PC-3 (cell line): Measurements from ENCODE around the gene PHLDA3. TPM values are rescaled to one million over a fixed set of nuclear protein-coding genes. Genes with fewer than 3 reads are reported as not detected.

Experiments
- ATAC-seq: fragments of 200-7000 bp; cut with Tn5 transposase; 2 replicates; pipeline ENCODE4 v1.9.1; 2020; ENCODE audit warnings: mild to moderate bottlenecking, moderate library complexity
- BruUV-seq: library from RNA; stranded (reverse); fragments of 400-500 nt; replicated peaks from 2 replicates; lab custom pipeline; 2021; lab: Mats Ljungman, UMichigan
- CTCF ChIA-PET: fragments of 300-600 bp; sonication (Branson Sonifier 250); formaldehyde crosslinking; loops from one replicate; lab custom pipeline; 2022; ENCODE audit warnings: antibody characterized with exemption; lab: Charles Lee
- POLR2A ChIA-PET: fragments of 300-600 bp; sonication (Branson Sonifier 250); formaldehyde crosslinking; loops from one replicate; lab custom pipeline; 2022; ENCODE audit warnings: antibody characterized with exemption; ENCODE audit not compliant: unreplicated experiment; lab: Charles Lee
- DNase-seq: peaks from one replicate; pipeline ENCODE4 v3.0.0-alpha.2; 2015
- H2AFZ ChIP-seq: fragments of 300-600 bp; sonication (generic); 2 replicates; pipeline ENCODE4 v1.6.0; 2016; ENCODE audit warnings: antibody characterized with exemption, low read length
- H3F3A ChIP-seq: fragments of 300-600 bp; sonication (generic); one replicate; pipeline ENCODE4 v1.6.0; 2017; ENCODE audit warnings: antibody characterized with exemption, low read length, control low read depth, mild to moderate bottlenecking; ENCODE audit not compliant: unreplicated experiment
- H3K27ac ChIP-seq: fragments of 300-600 bp; sonication (generic); 2 replicates; pipeline ENCODE4 v1.5.1; 2016; ENCODE audit warnings: mild to moderate bottlenecking, low read length
- H3K27me3 ChIP-seq: fragments of 300-600 bp; sonication (generic); 2 replicates; pipeline ENCODE4 v1.6.1; 2016; ENCODE audit warnings: low read length, mixed read lengths
- H3K36me3 ChIP-seq: fragments of 300-600 bp; sonication (generic); 2 replicates; pipeline ENCODE4 v1.6.1; 2016; ENCODE audit warnings: low read depth, mixed run types, low read length, mixed read lengths
- H3K4me1 ChIP-seq: fragments of 300-600 bp; sonication (generic); 2 replicates; pipeline ENCODE4 v1.5.1; 2016; ENCODE audit warnings: low read length; ENCODE audit not compliant: insufficient read depth
- H3K4me2 ChIP-seq: fragments of 300-600 bp; sonication (generic); 2 replicates; pipeline ENCODE4 v1.6.0; 2016; ENCODE audit warnings: low read length
- H3K4me3 ChIP-seq: fragments of 300-600 bp; sonication (generic); 2 replicates; pipeline ENCODE4 v1.5.1; 2016; ENCODE audit warnings: mild to moderate bottlenecking, low read length, mixed read lengths
- H3K79me2 ChIP-seq: fragments of 300-600 bp; sonication (generic); 2 replicates; pipeline ENCODE4 v1.6.1; 2017; ENCODE audit warnings: low read length, mixed read lengths
- H3K9ac ChIP-seq: fragments of 300-600 bp; sonication (generic); 2 replicates; pipeline ENCODE4 v1.6.0; 2016; ENCODE audit warnings: mild to moderate bottlenecking, low read length
- H3K9me2 ChIP-seq: fragments of 300-600 bp; sonication (generic); replicated peaks from 2 replicates; pipeline ENCODE4 v1.6.1; 2016; ENCODE audit warnings: mixed run types, low read length, mixed read lengths
- H3K9me3 ChIP-seq: fragments of 300-600 bp; sonication (generic); 2 replicates; pipeline ENCODE4 v1.6.1; 2016; ENCODE audit warnings: low read length, mixed read lengths
- H4K20me1 ChIP-seq: fragments of 300-600 bp; sonication (generic); 2 replicates; pipeline ENCODE4 v1.6.1; 2016; ENCODE audit warnings: low read length, mixed read lengths
- CTCF ChIP-seq: fragments of 300-600 bp; sonication (generic); conservative IDR thresholded peaks from 2 replicates; pipeline ENCODE4 v1.5.1; 2017; ENCODE audit warnings: antibody characterized with exemption, low read depth, mild to moderate bottlenecking, low read length
- EZH2 ChIP-seq: fragments of 300-600 bp; sonication (generic); IDR thresholded peaks from one replicate; pipeline ENCODE4 v1.6.1; 2017; ENCODE audit warnings: antibody characterized with exemption, mild to moderate bottlenecking, low read length; ENCODE audit not compliant: unreplicated experiment
- EZH2phosphoT487 ChIP-seq: fragments of 300-600 bp; sonication (generic); IDR thresholded peaks from 2 replicates; pipeline ENCODE4 v1.6.1; 2018; ENCODE audit warnings: mild to moderate bottlenecking, antibody characterized with exemption, low read length, borderline replicate concordance
- intact Hi-C: fragments of 100-400 bp; cut with micrococcal nuclease; formaldehyde crosslinking; loops from 2 replicates; pipeline ENCODE4 v1.9.0; 2023
- total RNA-seq: library from RNA; depleted of rRNA; stranded (reverse); fragments of >200 nt; gene quantifications from 2 replicates; pipeline ENCODE4 v1.2.3, GENCODE V29; 2014

The PHLDA3 gene
- total RNA-seq, 1 experiment from 2014 or later = 216 TPM

GRCh38 chr1:201488830-201489589 lies 20.0 kb upstream of the PHLDA3 start:
- ChIA-PET POLR2A (no interaction called here), CTCF (interaction anchor here (0.6 to 1.4 kb wide), 2 partner anchors 9 to 23 kb away, joined by 3 to 4 read pairs; no protein-coding TSS in a partner anchor)
- BruUV-seq = no TSS peak
- Histone ChIP-seq H3F3A (peaks cover 4% of the 10 kb centered on the region), H3K9me3 (no peaks in the 10 kb centered on the region), H3K79me2 (no peaks in the 10 kb centered on the region), H3K9ac (peak overlapping the region; percentile 31; the same call in 1 of the 2 replicates), H3K27ac (peak overlapping the region; percentile 79), H3K9me2 (no peaks in the 10 kb centered on the region), H3K27me3 (no peaks in the 10 kb centered on the region), H3K4me3 (no peak overlapping the region), H3K36me3 (peaks cover 43% of the 10 kb centered on the region), H4K20me1 (no peaks in the 10 kb centered on the region), H2AFZ (no peak overlapping the region), H3K4me2 (peak overlapping the region; percentile 54), H3K4me1 (peaks cover 27% of the 10 kb centered on the region)
- TF ChIP-seq CTCF (no peak), EZH2 (no peak), EZH2phosphoT487 (peak; percentile 84)
- intact Hi-C loops = loop anchor here (2.0 kb wide), 1 partner anchor 18 kb away; the partner anchor contains the start of gene CSRP1
- ATAC-seq (peak; percentile 95), DNase-seq (peak; percentile 94)

DNA sequence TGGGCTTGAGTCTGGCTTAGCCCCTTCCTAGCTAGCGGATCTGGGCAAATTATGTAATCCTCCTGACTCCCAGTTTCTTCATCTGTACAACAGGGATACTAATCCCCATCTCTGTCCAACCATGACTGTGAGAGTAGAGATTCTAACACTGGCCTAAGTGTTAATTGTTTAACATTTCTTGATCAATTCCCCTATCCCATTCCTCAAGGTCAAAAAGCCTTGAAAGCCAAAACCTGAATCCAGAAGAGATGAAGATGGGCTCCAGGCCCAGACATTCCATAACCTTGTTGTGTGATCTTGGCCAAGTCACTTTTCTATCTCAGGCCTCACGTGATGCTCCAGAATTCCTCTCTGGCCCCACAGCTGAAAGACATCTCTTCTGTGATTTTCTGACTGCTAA lies 18.8 kb upstream of the PHLDA3 start:
- ATAC-seq (no peak), DNase-seq (no peak)
- H4K20me1 ChIP-seq = no peaks in the 10 kb centered on the region
- intact Hi-C loops = loop anchor here (2.0 kb wide), 1 partner anchor 19 kb away; the partner anchor contains the start of gene CSRP1
- H3K4me1 ChIP-seq = peaks cover 27% of the 10 kb centered on the region
- peaks cover 38% of the 10 kb centered on the region for H3K36me3 ChIP-seq
- CTCF ChIA-PET = no interaction called here
- H3K4me3 ChIP-seq = no peak overlapping the region
- no peak overlapping the region for H2AFZ ChIP-seq
- POLR2A ChIA-PET = no interaction called here
- TF ChIP-seq EZH2phosphoT487 = no peak
- TF ChIP-seq CTCF = no peak
- no peaks in the 10 kb centered on the region for H3K9me3 ChIP-seq
- no peaks in the 10 kb centered on the region for H3K79me2 ChIP-seq
- no peak overlapping the region for H3K27ac ChIP-seq
- no peaks in the 10 kb centered on the region for H3K27me3 ChIP-seq
- no peak overlapping the region for H3K4me2 ChIP-seq
- BruUV-seq = no TSS peak
- no peaks in the 10 kb centered on the region for H3K9me2 ChIP-seq
- H3F3A ChIP-seq = peaks cover 4% of the 10 kb centered on the region
- no peak overlapping the region for H3K9ac ChIP-seq

DNA sequence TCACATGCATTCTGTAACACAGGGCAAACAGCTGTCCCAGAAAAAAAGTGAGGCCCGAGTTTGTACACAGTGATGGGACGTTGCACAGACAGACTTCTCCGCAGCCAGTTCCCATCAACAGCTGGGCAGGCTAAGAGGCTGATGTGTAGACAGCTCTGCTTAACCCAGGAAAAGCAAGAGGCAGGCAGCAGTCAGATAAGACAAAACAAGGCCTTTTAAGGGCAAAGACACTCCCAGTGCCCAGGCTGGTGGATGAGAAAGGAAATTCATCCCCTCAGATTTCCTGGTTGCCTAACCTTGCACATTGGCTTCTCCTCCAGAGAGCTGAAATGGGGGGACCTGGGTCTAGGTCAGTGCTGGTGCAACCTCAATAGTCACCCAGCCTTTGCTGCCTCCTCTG lies 17.2 kb upstream of the PHLDA3 start:
- H3F3A ChIP-seq = peaks cover 4% of the 10 kb centered on the region
- no peak for ATAC-seq
- H3K4me1 ChIP-seq = peaks cover 35% of the 10 kb centered on the region
- H3K4me2 ChIP-seq = no peak overlapping the region
- no peak overlapping the region for H2AFZ ChIP-seq
- H3K9me2 ChIP-seq = no peaks in the 10 kb centered on the region
- H3K36me3 ChIP-seq = peaks cover 38% of the 10 kb centered on the region
- POLR2A ChIA-PET = no interaction called here
- no peaks in the 10 kb centered on the region for H3K9me3 ChIP-seq
- H3K79me2 ChIP-seq = no peaks in the 10 kb centered on the region
- H4K20me1 ChIP-seq = no peaks in the 10 kb centered on the region
- no peak for TF ChIP-seq EZH2phosphoT487
- TF ChIP-seq EZH2 = no peak
- no peak for TF ChIP-seq CTCF
- CTCF ChIA-PET = interaction anchor here (1.4 kb wide), 1 partner anchor 27 kb away, joined by 4 read pairs; no protein-coding TSS in a partner anchor
- H3K9ac ChIP-seq = no peak overlapping the region
- no peak overlapping the region for H3K27ac ChIP-seq
- intact Hi-C loops = no loop called here
- BruUV-seq = no TSS peak
- no peaks in the 10 kb centered on the region for H3K27me3 ChIP-seq
- H3K4me3 ChIP-seq = no peak overlapping the region
- DNase-seq = no peak
